ENCODE data around the gene MRLN.

MRLN gene

GRCh38 chr10:59709395-59710125, 43.7 kb downstream of the MRLN start, which contains the start of gene SLC16A9:
Gene SLC16A9, minus strand, starts transcription at chr10:59709850. Its CDS starts 25,559 bp downstream, at chr10:59684291.
- DNase-seq (ENCODE audit: extremely low spot score, insufficient read length, low read depth), result peak; percentile 44
- FAIRE-seq, result no peak

GRCh38 chr10:59708816-59709394, 44.4 kb downstream of the MRLN start:
- FAIRE-seq (no peak), DNase-seq (ENCODE audit: extremely low spot score, insufficient read length, low read depth) (no peak)

- FAIRE-seq (no peak), DNase-seq (ENCODE audit: extremely low spot score, insufficient read length, low read depth) (no peak)
Observed at GRCh38 chr10:59706851-59707797, 46.1 kb downstream of the MRLN start.

- no peak for DNase-seq (ENCODE audit: extremely low spot score, insufficient read length, low read depth)
- no peak for FAIRE-seq
Observed at GRCh38 chr10:59705931-59706330, 47.3 kb downstream of the MRLN start.

GRCh38 chr10:59704630-59705029, 48.6 kb downstream of the MRLN start:
- FAIRE-seq (no peak), DNase-seq (ENCODE audit: extremely low spot score, insufficient read length, low read depth) (no peak)

GRCh38 chr10:59702347-59702746, 50.9 kb downstream of the MRLN start:
- no peak for DNase-seq (ENCODE audit: extremely low spot score, insufficient read length, low read depth)
- FAIRE-seq, result no peak

GRCh38 chr10:59700709-59701108, 52.5 kb downstream of the MRLN start:
- no peak for FAIRE-seq
- no peak for DNase-seq (ENCODE audit: extremely low spot score, insufficient read length, low read depth)

GRCh38 chr10:59698326-59698725, 54.9 kb downstream of the MRLN start:
- FAIRE-seq (no peak), DNase-seq (ENCODE audit: extremely low spot score, insufficient read length, low read depth) (no peak)

GRCh38 chr10:59695637-59696036, 57.6 kb downstream of the MRLN start:
- DNase-seq (ENCODE audit: extremely low spot score, insufficient read length, low read depth) (no peak), FAIRE-seq (no peak)

GRCh38 chr10:59694936-59695335, 58.3 kb downstream of the MRLN start:
- FAIRE-seq, result no peak
- DNase-seq (ENCODE audit: extremely low spot score, insufficient read length, low read depth), result no peak

- DNase-seq (ENCODE audit: extremely low spot score, insufficient read length, low read depth) (no peak), FAIRE-seq (no peak)
Observed at GRCh38 chr10:59692113-59692512, 61.1 kb downstream of the MRLN start.

- no peak for FAIRE-seq
- no peak for DNase-seq (ENCODE audit: extremely low spot score, insufficient read length, low read depth)
Observed at GRCh38 chr10:59688921-59689351, 64.3 kb downstream of the MRLN start.

- DNase-seq (ENCODE audit: extremely low spot score, insufficient read length, low read depth) (no peak), FAIRE-seq (no peak)
Observed at GRCh38 chr10:59687657-59688056, 65.6 kb downstream of the MRLN start.

Measured in GM18507 (cell line).